GM12878 (cell line): ENCODE data around the gene CCDC106. TPM values are rescaled to one million over a fixed set of nuclear protein-coding genes. Genes with fewer than 3 reads are reported as not detected.

ENCODE experiments used
- ATAC-seq: fragments of 200-7000 bp; cut with Tn5 transposase; 3 replicates; pipeline ENCODE4 v1.9.1; 2020; ENCODE audit warnings: mild to moderate bottlenecking, moderate library complexity
- BruUV-seq: library from RNA; stranded (reverse); fragments of 400-500 nt; replicated peaks from 2 replicates; lab custom pipeline; 2021; lab: Mats Ljungman, UMichigan
- CTCF ChIA-PET: fragments of 300-600 bp; sonication (Branson Sonifier 250); formaldehyde crosslinking; extraction: SDS; loops from one replicate; lab custom pipeline; 2021; ENCODE audit warnings: inconsistent platforms; lab: Yijun Ruan, JAX
- POLR2A ChIA-PET: fragments of 350-600 bp; formaldehyde crosslinking; extraction: SDS; loops from one replicate; lab custom pipeline; 2021; ENCODE audit warnings: inconsistent platforms; lab: Charles Lee
- RAD21 ChIA-PET: fragments of 300-600 bp; sonication (Branson Sonifier 250); formaldehyde crosslinking; loops from one replicate; lab custom pipeline; 2023; ENCODE audit warnings: antibody characterized with exemption; ENCODE audit not compliant: unreplicated experiment; lab: Charles Lee
- SMC1A ChIA-PET: fragments of 300-600 bp; sonication (Branson Sonifier 250); formaldehyde crosslinking; loops from one replicate; lab custom pipeline; 2023; ENCODE audit not compliant: unreplicated experiment, uncharacterized antibody; lab: Charles Lee
- DNase-seq: peaks from one replicate; pipeline ENCODE4 v3.0.0-alpha.2; 2011; ENCODE audit warnings: low read depth, low spot score
- FAIRE-seq: peaks from 3 replicates; lab custom pipeline; 2011; peaks lifted over from hg19 to GRCh38; lab: Jason Lieb, UNC
- H2AFZ ChIP-seq: 2 replicates; pipeline ENCODE4 v1.6.0; 2011; ENCODE audit warnings: low read depth, low read length, control low read depth; ENCODE audit not compliant: control insufficient read depth
- H3K27ac ChIP-seq: 2 replicates; pipeline ENCODE4 v1.5.1; 2011; ENCODE audit warnings: control low read depth; ENCODE audit not compliant: control insufficient read depth, insufficient read depth
- H3K27me3 ChIP-seq, 2 experiments: replicated peaks in 1 of 2; 2 replicates each; pipeline versions ENCODE4 v1.6.0 to v1.6.1; 2011; ENCODE audit warnings: low read length in 1 of 2; ENCODE audit not compliant: control insufficient read depth in 2 of 2, insufficient read depth in 2 of 2
- H3K36me3 ChIP-seq, 2 experiments: 2 replicates each; pipeline ENCODE4 v1.5.1; 2011; ENCODE audit warnings: low read length in 1 of 2; ENCODE audit not compliant: control insufficient read depth in 2 of 2, insufficient read depth in 2 of 2
- H3K4me1 ChIP-seq: 2 replicates; pipeline ENCODE4 v1.6.1; 2011; ENCODE audit warnings: mild to moderate bottlenecking, low read length, moderate library complexity, mixed read lengths; ENCODE audit not compliant: control insufficient read depth, insufficient read depth
- H3K4me2 ChIP-seq: 2 replicates; pipeline ENCODE4 v1.6.0; 2011; ENCODE audit warnings: control low read depth; ENCODE audit not compliant: control insufficient read depth, insufficient read depth
- H3K4me3 ChIP-seq: fragments of 200-600 bp; sonication (generic); 2 replicates; pipeline ENCODE4 v1.5.1; 2016
- H3K79me2 ChIP-seq: 2 replicates; pipeline ENCODE4 v1.6.0; 2011; ENCODE audit warnings: low read length; ENCODE audit not compliant: control insufficient read depth, insufficient read depth
- H3K9ac ChIP-seq: 2 replicates; pipeline ENCODE4 v1.8.0; 2011; ENCODE audit warnings: low read length, control low read depth, mixed read lengths; ENCODE audit not compliant: control insufficient read depth, insufficient read depth
- H3K9me3 ChIP-seq: replicated peaks from 3 replicates; pipeline ENCODE4 v1.5.1; 2011; ENCODE audit warnings: mild to moderate bottlenecking, low read length; ENCODE audit not compliant: control insufficient read depth, insufficient read depth
- H4K20me1 ChIP-seq: 2 replicates; pipeline ENCODE4 v1.6.0; 2011; ENCODE audit not compliant: control insufficient read depth, insufficient read depth
- GABPA ChIP-seq: IDR thresholded peaks from 2 replicates; pipeline ENCODE4 v1.6.1; 2014; ENCODE audit warnings: antibody characterized with exemption, low read depth, mild to moderate bottlenecking, inconsistent platforms
- KLF5 ChIP-seq: fragments of 450-650 bp; IDR thresholded peaks from 2 replicates; pipeline ENCODE4 v1.6.1; 2014; ENCODE audit warnings: mild to moderate bottlenecking; ENCODE audit not compliant: partially characterized antibody
- WRNIP1 ChIP-seq: IDR thresholded peaks from 2 replicates; pipeline ENCODE4 v1.6.1; 2011; ENCODE audit warnings: low read depth, low read length, improper control_type of control experiment, borderline replicate concordance
- ZSCAN29 ChIP-seq: fragments of 450-650 bp; IDR thresholded peaks from 2 replicates; pipeline ENCODE4 v1.6.1; 2017; ENCODE audit warnings: mild to moderate bottlenecking, moderate library complexity
- WGBS: methylation state at CpG from one replicate; pipeline ENCODE4 v1.1.6; 2016; ENCODE audit warnings: low lambda C conversion rate; ENCODE audit not compliant: insufficient replicate concordance, insufficient coverage; ENCODE audit errors: missing lambda C conversion rate; 5-methylcytosine and 5-hydroxymethylcytosine counted together
- in situ Hi-C: fragments of 300-500 bp; cut with MboI; formaldehyde crosslinking; loops from 9 replicates; pipeline ENCODE4 v1.14.3; 2018; ENCODE audit warnings: mixed read lengths
- intact Hi-C: fragments of 100-400 bp; cut with micrococcal nuclease; formaldehyde crosslinking; loops from one replicate; pipeline ENCODE4 v1.14.2; 2022; ENCODE audit not compliant: unreplicated experiment
- polyA plus RNA-seq, 11 experiments: library from polyadenylated mRNA; depleted of rRNA in 4 of 11; unstranded in 6 of 11; stranded (reverse) in 5 of 11; fragments of >200 nt; fragmentation: Nextera tagmentation in 4 of 11; fragmentation: Illumina TruSeq in 1 of 11; extraction: Ambion mirVana in 4 of 11; extraction: Trizol in 1 of 11; gene quantifications; 1 replicate in 1 of 11; 2 replicates in 10 of 11; pipeline versions ENCODE4 v1.2.1 to v1.2.3, GENCODE V29; 2011 to 2016; ENCODE audit warnings: inconsistent platforms in 2 of 11, missing spikeins in 2 of 11, low read depth in 1 of 11
- total RNA-seq, 4 experiments: library from RNA; depleted of rRNA in 3 of 4; stranded (reverse); fragments of >200 nt in 3 of 4; fragmentation: Illumina TruSeq in 1 of 4; extraction: Trizol in 1 of 4; gene quantifications; 2 replicates each; pipeline versions ENCODE4 v1.2.1 to v1.2.3, GENCODE V29; 2013 to 2021
- TF ChIP-seq, protein P1 (sequence below): fragments of 450-650 bp; IDR thresholded peaks from 2 replicates; pipeline ENCODE4 v1.6.1; 2016; ENCODE audit warnings: mild to moderate bottlenecking

The CCDC106 gene
- total and polyA plus RNA-seq, 10 of the 15 experiments (the other 5 are each of a cell fraction or from before 2014, with no cell fraction given), result 0.04 to 35.9 (median 19.8) TPM

DNA sequence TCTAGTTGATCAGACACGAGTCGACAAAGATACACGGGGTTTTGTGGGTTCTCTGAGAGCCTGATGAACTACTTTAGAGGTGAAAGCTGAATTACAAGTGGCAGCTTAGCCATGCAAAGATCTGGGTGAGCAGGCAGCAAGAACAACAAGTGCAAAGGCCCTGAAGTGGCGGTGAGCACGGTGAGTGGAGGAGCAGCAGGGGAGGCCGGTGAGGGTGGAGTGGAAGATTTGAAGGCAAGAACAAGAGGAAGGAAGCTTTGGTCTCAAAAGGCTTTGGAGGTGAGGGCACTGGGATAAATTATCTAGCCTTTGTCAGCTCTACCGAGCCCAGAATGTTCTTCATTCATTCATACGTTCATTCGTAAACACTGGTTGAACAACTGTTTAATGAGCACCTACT, 41.2 kb upstream of the CCDC106 start:
- TF ChIP-seq, protein P1, sequence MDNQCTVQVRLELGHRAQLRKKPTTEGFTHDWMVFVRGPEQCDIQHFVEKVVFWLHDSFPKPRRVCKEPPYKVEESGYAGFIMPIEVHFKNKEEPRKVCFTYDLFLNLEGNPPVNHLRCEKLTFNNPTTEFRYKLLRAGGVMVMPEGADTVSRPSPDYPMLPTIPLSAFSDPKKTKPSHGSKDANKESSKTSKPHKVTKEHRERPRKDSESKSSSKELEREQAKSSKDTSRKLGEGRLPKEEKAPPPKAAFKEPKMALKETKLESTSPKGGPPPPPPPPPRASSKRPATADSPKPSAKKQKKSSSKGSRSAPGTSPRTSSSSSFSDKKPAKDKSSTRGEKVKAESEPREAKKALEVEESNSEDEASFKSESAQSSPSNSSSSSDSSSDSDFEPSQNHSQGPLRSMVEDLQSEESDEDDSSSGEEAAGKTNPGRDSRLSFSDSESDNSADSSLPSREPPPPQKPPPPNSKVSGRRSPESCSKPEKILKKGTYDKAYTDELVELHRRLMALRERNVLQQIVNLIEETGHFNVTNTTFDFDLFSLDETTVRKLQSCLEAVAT, result peak; percentile 82
- TF ChIP-seq GABPA (no peak), ZSCAN29 (no peak)
- CTCF ChIA-PET, result interaction anchor here (0.6 to 4.6 kb wide), 21 partner anchors 12 to 267 kb away, joined by 3 to 76 read pairs (median 5); partner anchors contain the start of genes ISOC2, KMT5C, ZNF579 and ZNF784
- peaks cover 0 to 12% of the 10 kb centered on the region in 2 experiments for H3K36me3 ChIP-seq
- intact Hi-C loops (loop anchor here (1.0 kb wide), 1 partner anchor 90 kb away; no protein-coding TSS in a partner anchor), in situ Hi-C loops (no loop called here)
- POLR2A ChIA-PET, result interaction anchor here (0.6 to 2.4 kb wide), 13 partner anchors 18 to 199 kb away, joined by 3 to 21 read pairs (median 4); partner anchors contain the start of genes UBE2S, ZNF580, ZNF628 and ZNF784
- no peak for DNase-seq
- peaks cover 30% of the 10 kb centered on the region for H3K79me2 ChIP-seq
- 0 out of 2 replicates have a peak overlapping the region, but pooled peaks have one; percentile 90 for H3K27ac ChIP-seq
- RAD21 ChIA-PET, result interaction anchor here (0.7 to 3.3 kb wide), 9 partner anchors 18 to 327 kb away, joined by 3 to 29 read pairs (median 5); partner anchors contain the start of genes CCDC106, HSPBP1, ZNF628 and ZNF784
- peaks cover 4% of the 10 kb centered on the region; the same call in 1 of the 2 replicates for H3K4me1 ChIP-seq
- SMC1A ChIA-PET, result interaction anchor here (0.8 to 2.2 kb wide), 12 partner anchors 8 to 103 kb away, joined by 3 to 10 read pairs (median 6); partner anchors contain the start of gene ZNF784
- peak overlapping the region; percentile 77; the same call in 1 of the 2 replicates for H3K9ac ChIP-seq
- H2AFZ ChIP-seq, result no peak overlapping the region
- TSS peak; percentile 51 for BruUV-seq
- no peak for ATAC-seq
- 62% methylated on average over 9 of the region's 9 CpGs for WGBS
- peak overlapping the region; percentile 69 for H3K4me3 ChIP-seq
- peak overlapping the region; percentile 86 for H3K4me2 ChIP-seq
- no peak for FAIRE-seq
- H4K20me1 ChIP-seq, result no peaks in the 10 kb centered on the region
- no peaks in the 10 kb centered on the region for H3K27me3 ChIP-seq
- peaks cover 2% of the 10 kb centered on the region; the same call in 1 of the 3 replicates for H3K9me3 ChIP-seq

DNA sequence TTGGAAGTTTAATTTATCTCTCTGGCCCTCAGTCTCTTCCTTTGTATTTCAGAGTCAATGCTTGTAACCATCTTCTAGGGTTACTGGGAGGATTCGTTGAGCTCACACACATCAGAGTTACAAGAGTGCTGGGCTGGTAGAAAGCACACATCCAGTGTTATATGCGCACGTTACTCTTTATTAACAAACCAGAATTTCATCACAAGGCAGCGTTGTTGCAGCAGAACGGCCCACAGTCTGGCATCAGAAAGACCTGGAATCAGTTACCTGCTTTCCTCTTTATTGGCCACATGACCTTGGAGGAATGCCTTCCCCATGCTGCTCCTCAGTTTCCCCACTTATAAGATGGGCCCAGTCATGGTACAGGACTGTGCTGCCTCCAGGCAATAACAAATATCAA, 38.7 kb upstream of the CCDC106 start:
- WGBS, result 88% methylated on average over 5 of the region's 5 CpGs
- Histone ChIP-seq H3K4me1 (peaks cover 7% of the 10 kb centered on the region), H3K9me3 (peaks cover 2% of the 10 kb centered on the region; the same call in 1 of the 3 replicates), H3K27me3 (no peaks in the 10 kb centered on the region), H3K4me3 (no peak overlapping the region), H3K4me2 (no peak overlapping the region), H3K36me3 (peaks cover 0 to 12% of the 10 kb centered on the region in 2 experiments), H2AFZ (no peak overlapping the region), H3K27ac (no peak overlapping the region), H3K79me2 (peaks cover 31% of the 10 kb centered on the region), H3K9ac (no peak overlapping the region), H4K20me1 (peaks cover 3% of the 10 kb centered on the region; the same call in 1 of the 2 replicates)
- SMC1A ChIA-PET, result no interaction called here
- in situ Hi-C loops (no loop called here), intact Hi-C loops (no loop called here)
- RAD21 ChIA-PET, result no interaction called here
- FAIRE-seq (no peak), DNase-seq (no peak), ATAC-seq (no peak)
- no TSS peak for BruUV-seq
- POLR2A ChIA-PET, result interaction anchor here (1.2 kb wide), 1 partner anchor 10 kb away, joined by 3 read pairs; the partner anchor contains the start of gene FIZ1
- no peak for TF ChIP-seq KLF5
- no peak for TF ChIP-seq WRNIP1
- CTCF ChIA-PET, result interaction anchor here (0.7 kb wide), 1 partner anchor 125 kb away, joined by 3 read pairs; no protein-coding TSS in a partner anchor
